Esophagus squamous epithelium (tissue), 5 donors: ENCODE measurements around the gene TMTC1. TPM values are rescaled to one million over a fixed set of nuclear protein-coding genes. Genes with fewer than 3 reads are reported as not detected.
"Not testable (repeated sequence)": the region's sequence is repeated elsewhere in the genome, so short reads cannot be mapped to it uniquely, and the experiment has no call there.

Experiments used
- DNase-seq: peaks from one replicate; lab custom pipeline; 2025; lab: John Stamatoyannopoulos, UW
- H3K27ac ChIP-seq, 4 donors: fragments of 200-600 bp; sonication (generic); one replicate each; pipeline ENCODE4 v1.5.1; 2016 to 2019; ENCODE audit warnings: mild to moderate bottlenecking in 1 of 4
- H3K27me3 ChIP-seq, 4 donors: fragments of 200-600 bp; sonication (generic); 1 replicate in 3 of 4; 2 replicates in 1 of 4; pipeline versions ENCODE4 v1.5.1 to v1.6.0; 2017 to 2021; ENCODE audit warnings: antibody characterized with exemption in 1 of 4
- H3K36me3 ChIP-seq, 3 donors: fragments of 200-600 bp; sonication (generic); one replicate each; pipeline ENCODE4 v1.5.1; 2016 to 2019
- H3K4me1 ChIP-seq, 3 donors: fragments of 200-600 bp; sonication (generic); one replicate each; pipeline ENCODE4 v1.5.1; 2017 to 2019
- H3K4me3 ChIP-seq, 4 donors: fragments of 200-600 bp; sonication (generic); 1 replicate in 3 of 4; 2 replicates in 1 of 4; pipeline ENCODE4 v1.5.1; 2016 to 2019; ENCODE audit warnings: mild to moderate bottlenecking in 2 of 4, moderate library complexity in 1 of 4
- H3K9me3 ChIP-seq, 3 donors: fragments of 200-600 bp; sonication (generic); one replicate each; pipeline ENCODE4 v1.5.1; 2016 to 2019
- CTCF ChIP-seq, 6 experiments: fragments of 450-650 bp in 4 of 6; fragments of 200-600 bp in 2 of 6; sonication (generic) in 2 of 6; IDR thresholded peaks; one replicate each; pipeline ENCODE4 v1.5.1; 2016 to 2019; ENCODE audit warnings: antibody characterized with exemption in 6 of 6, mild to moderate bottlenecking in 4 of 6, moderate library complexity in 4 of 6
- POLR2A ChIP-seq, 4 donors: fragments of 450-650 bp; IDR thresholded peaks; one replicate each; pipeline ENCODE4 v1.6.1; 2017; ENCODE audit warnings: antibody characterized with exemption in 4 of 4, mild to moderate bottlenecking in 4 of 4, moderate library complexity in 3 of 4
- WGBS, 2 donors: methylation state at CpG; one replicate each; pipeline ENCODE4 v1.1.5; 2018; 5-methylcytosine and 5-hydroxymethylcytosine counted together
- intact Hi-C: fragments of 100-400 bp; cut with DNase I; formaldehyde crosslinking; loops from one replicate; pipeline ENCODE4 v1.15.0; 2022
- total RNA-seq, 4 donors: library from RNA; depleted of rRNA; stranded (reverse); fragments of >200 nt; gene quantifications; one replicate each; pipeline ENCODE4 v1.1.0, GENCODE V29; 2016
- donor health status: DM: yes; HTN: yes; CAD: no.

TMTC1 gene
- total RNA-seq, 4 donors from 2014 or later = 2.5 to 31.9 (median 14.7) TPM

GRCh38 chr12:29644536-29645162, 139.1 kb downstream of the TMTC1 start:
- DNase-seq = no peak
- 92 to 100% methylated on average over 1 of the region's 1 CpG for WGBS, 2 donors
- H3K4me3 ChIP-seq = no peak overlapping the region

GRCh38 chr12:29640589-29641345, 143.0 kb downstream of the TMTC1 start:
- Histone ChIP-seq H3K27ac (peak overlapping the region; percentile 35 to 67 (median 58)), H3K36me3 (no peaks in the 10 kb centered on the region), H3K27me3 (no peaks in the 10 kb centered on the region), H3K4me3 (no peak overlapping the region), H3K4me1 (peaks cover 8 to 16% (median 11%) of the 10 kb centered on the region in 3 donors), H3K9me3 (no peaks in the 10 kb centered on the region)
- TF ChIP-seq POLR2A (IDR thresholded peaks at IDR 0.05) (no peak), CTCF (IDR thresholded peaks at IDR 0.05) (peak in 1 of 6 experiments; percentile 7)
- intact Hi-C loops = no loop called here
- WGBS, 2 donors = 20 to 62% methylated on average over 7 to 8 of the region's 13 CpGs
- DNase-seq = no peak

More at GRCh38 chr12:29644536-29645162, 139.1 kb downstream of the TMTC1 start:
- Histone ChIP-seq H3K4me1 (peaks cover 8 to 16% (median 11%) of the 10 kb centered on the region in 3 donors), H3K36me3 (no peaks in the 10 kb centered on the region), H3K27ac (no peak overlapping the region), H3K27me3 (no peaks in the 10 kb centered on the region), H3K9me3 (no peaks in the 10 kb centered on the region)
- TF ChIP-seq POLR2A (IDR thresholded peaks at IDR 0.05) = no peak
- no peak for TF ChIP-seq CTCF (IDR thresholded peaks at IDR 0.05)
- intact Hi-C loops = no loop called here

DNA sequence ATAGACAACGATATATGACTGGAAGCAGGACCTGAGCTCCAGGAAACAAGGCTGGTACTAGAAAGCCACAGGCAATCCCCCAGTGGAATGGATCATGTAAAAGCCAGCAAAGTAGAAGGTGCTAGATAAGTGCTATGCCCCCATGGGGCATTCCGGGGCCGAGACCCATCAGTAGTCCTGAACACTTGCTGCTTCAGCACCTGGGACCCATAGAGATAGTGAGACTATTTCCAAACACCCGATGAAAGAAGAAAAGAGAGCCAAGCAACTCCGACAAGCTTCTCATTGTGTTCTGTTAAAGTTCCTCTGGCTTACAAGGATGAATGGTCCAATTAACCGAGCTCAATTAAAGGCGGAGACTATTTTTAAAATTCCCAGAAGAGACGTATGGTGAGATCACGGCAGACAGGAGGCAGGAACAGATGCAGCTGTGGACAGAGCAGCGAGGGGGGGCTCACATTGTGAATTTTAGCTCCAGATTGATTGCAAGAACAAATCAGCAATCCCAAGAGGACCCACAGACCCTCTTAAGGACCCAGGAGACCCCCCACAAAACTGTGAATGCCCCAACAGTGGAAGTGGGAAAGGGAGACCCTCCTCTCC, 143.7 kb downstream of the TMTC1 start:
- 84 to 95% methylated on average over 8 to 10 of the region's 10 CpGs for WGBS, 2 donors
- DNase-seq = no peak
- TF ChIP-seq CTCF (IDR thresholded peaks at IDR 0.05) (no peak), POLR2A (IDR thresholded peaks at IDR 0.05) (no peak)
- no peak overlapping the region for H3K4me3 ChIP-seq
- H3K9me3 ChIP-seq = no peaks in the 10 kb centered on the region
- H3K27me3 ChIP-seq = no peaks in the 10 kb centered on the region
- intact Hi-C loops = no loop called here
- peak overlapping the region in 3 of 4 donors; percentile 35 to 67 (median 60) for H3K27ac ChIP-seq
- peaks cover 8 to 16% (median 11%) of the 10 kb centered on the region in 3 donors for H3K4me1 ChIP-seq
- no peaks in the 10 kb centered on the region for H3K36me3 ChIP-seq

GRCh38 chr12:29638528-29638927, 145.2 kb downstream of the TMTC1 start:
- Histone ChIP-seq H3K4me1 (peaks cover 8 to 16% (median 11%) of the 10 kb centered on the region in 3 donors), H3K27ac (no peak overlapping the region), H3K36me3 (no peaks in the 10 kb centered on the region), H3K27me3 (no peaks in the 10 kb centered on the region), H3K9me3 (no peaks in the 10 kb centered on the region), H3K4me3 (no peak overlapping the region)
- WGBS, 2 donors = 73 to 81% methylated on average over 3 to 8 of the region's 8 CpGs
- no peak for DNase-seq
- intact Hi-C loops = no loop called here
- no peak for TF ChIP-seq POLR2A (IDR thresholded peaks at IDR 0.05)
- no peak for TF ChIP-seq CTCF (IDR thresholded peaks at IDR 0.05)

DNA sequence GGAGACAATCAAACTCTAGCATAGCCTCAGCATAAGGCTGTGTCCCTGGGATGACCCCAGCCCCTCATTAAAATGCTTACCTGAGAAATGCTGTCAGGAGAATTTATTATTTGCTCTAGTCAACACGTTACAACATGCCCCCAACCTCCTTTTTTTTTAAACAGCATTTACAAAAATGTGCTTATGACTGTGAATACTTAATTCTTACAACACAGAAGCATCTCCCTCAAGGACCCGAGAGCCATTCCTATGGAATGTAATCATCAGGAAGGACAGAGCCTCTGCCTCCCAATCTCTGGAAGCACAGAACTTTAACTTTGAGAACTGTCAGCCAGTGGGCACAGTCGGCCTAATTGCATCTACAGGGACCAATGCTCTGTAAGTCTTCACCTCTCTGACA, 149.7 kb downstream of the TMTC1 start:
- intact Hi-C loops = no loop called here
- WGBS, 2 donors = 63 to 65% methylated on average over 3 of the region's 3 CpGs
- Histone ChIP-seq H3K27me3 (no peaks in the 10 kb centered on the region), H3K4me3 (no peak overlapping the region), H3K4me1 (no peaks in the 10 kb centered on the region), H3K27ac (no peak overlapping the region), H3K9me3 (no peaks in the 10 kb centered on the region), H3K36me3 (no peaks in the 10 kb centered on the region)
- DNase-seq = no peak
- TF ChIP-seq POLR2A (IDR thresholded peaks at IDR 0.05) = no peak
- TF ChIP-seq CTCF (IDR thresholded peaks at IDR 0.05) = no peak

DNA sequence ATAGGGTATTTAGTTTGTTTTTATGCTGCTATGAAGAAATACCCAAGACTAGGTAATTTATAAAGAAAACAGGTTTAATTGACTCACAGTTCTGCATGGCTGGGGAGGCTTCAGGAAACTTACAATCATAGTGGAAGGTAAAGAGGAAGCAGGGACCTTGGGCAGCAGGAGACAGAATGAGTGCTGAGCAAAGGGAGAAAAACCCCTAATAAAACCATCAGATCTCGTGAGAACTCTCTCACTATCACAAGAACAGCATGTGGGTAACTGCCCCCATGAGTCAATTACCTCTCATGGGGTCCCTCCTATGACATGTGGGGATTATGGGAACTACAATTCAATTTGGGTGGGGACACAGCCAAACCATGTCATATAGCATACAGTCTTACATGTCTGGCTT, 153.6 kb downstream of the TMTC1 start:
- H3K9me3 ChIP-seq, H3K36me3 ChIP-seq, DNase-seq, intact Hi-C loops, H3K27ac ChIP-seq, H3K27me3 ChIP-seq, H3K4me1 ChIP-seq, H3K4me3 ChIP-seq: not testable (repeated sequence)
- WGBS, 2 donors = 57 to 58% methylated on average over 1 of the region's 1 CpG
